PC-9 (cell line): ENCODE data around the gene SLC12A3.

ENCODE experiments used
- CTCF ChIP-seq: fragments of 200-600 bp; sonication (generic); conservative IDR thresholded peaks from 2 replicates; pipeline ENCODE4 v1.6.1; 2017; ENCODE audit warnings: mixed run types, antibody characterized with exemption, mild to moderate bottlenecking, moderate library complexity
- EZH2 ChIP-seq: fragments of 200-600 bp; sonication (generic); IDR thresholded peaks from 2 replicates; pipeline ENCODE4 v1.8.0; 2017; ENCODE audit warnings: antibody characterized with exemption, low read depth

GRCh38 chr16:56832768-56833167, 32.2 kb upstream of the SLC12A3 start:
- TF ChIP-seq CTCF: no peak
- no peak for TF ChIP-seq EZH2
